SK-N-SH (cell line): Measurements from ENCODE around the gene ABCB9.

Experiments used
- FOSL2 ChIP-seq: IDR thresholded peaks from 2 replicates; pipeline ENCODE4 v1.4.0; 2012; ENCODE audit warnings: low read depth, mild to moderate bottlenecking, moderate library complexity, borderline replicate concordance
- JUND ChIP-seq: IDR thresholded peaks from 2 replicates; pipeline ENCODE4 v1.4.0; 2012
- MXI1 ChIP-seq: IDR thresholded peaks from 2 replicates; pipeline ENCODE4 v1.6.1; 2012; ENCODE audit warnings: mild to moderate bottlenecking, low read depth, low read length, improper control_type of control experiment
- RAD21 ChIP-seq: IDR thresholded peaks from 2 replicates; pipeline ENCODE4 v1.6.1; 2012; ENCODE audit warnings: mild to moderate bottlenecking, low read length
- SMC3 ChIP-seq: IDR thresholded peaks from 2 replicates; pipeline ENCODE4 v1.6.1; 2012; ENCODE audit warnings: low read depth, low read length, improper control_type of control experiment
- USF2 ChIP-seq: fragments of 150-350 bp; IDR thresholded peaks from 2 replicates; pipeline ENCODE4 v1.6.1; 2017; ENCODE audit warnings: antibody characterized with exemption, low read length, low read depth, borderline replicate concordance
- TF ChIP-seq, protein P1 (sequence below): fragments of 200-600 bp; sonication (generic); IDR thresholded peaks from 2 replicates; pipeline ENCODE4 v1.6.1; 2017; ENCODE audit warnings: antibody characterized with exemption, mild to moderate bottlenecking, moderate library complexity
- TF ChIP-seq, protein P2 (sequence below): IDR thresholded peaks from 2 replicates; pipeline ENCODE4 v1.4.0; 2012; ENCODE audit warnings: low read depth

DNA sequence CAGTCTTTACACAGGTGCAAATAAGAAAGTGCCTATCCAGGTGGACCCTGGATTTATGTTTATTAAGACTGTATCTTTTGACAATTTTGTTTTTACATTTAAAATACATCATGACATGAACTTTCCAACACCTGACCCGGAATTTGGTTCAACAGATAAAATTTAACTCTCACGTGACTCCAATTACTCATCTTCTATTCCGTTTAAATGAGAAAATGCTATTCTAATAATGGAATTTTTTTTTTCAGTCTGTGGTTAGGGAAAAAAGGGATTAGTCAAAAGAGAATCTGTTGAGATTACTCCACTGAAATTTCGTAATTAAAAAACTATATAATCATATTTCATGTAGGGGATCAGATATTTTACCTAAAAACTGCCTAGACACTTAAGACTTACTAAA lies 81.4 kb downstream of the ABCB9 start:
- TF ChIP-seq, protein P1, sequence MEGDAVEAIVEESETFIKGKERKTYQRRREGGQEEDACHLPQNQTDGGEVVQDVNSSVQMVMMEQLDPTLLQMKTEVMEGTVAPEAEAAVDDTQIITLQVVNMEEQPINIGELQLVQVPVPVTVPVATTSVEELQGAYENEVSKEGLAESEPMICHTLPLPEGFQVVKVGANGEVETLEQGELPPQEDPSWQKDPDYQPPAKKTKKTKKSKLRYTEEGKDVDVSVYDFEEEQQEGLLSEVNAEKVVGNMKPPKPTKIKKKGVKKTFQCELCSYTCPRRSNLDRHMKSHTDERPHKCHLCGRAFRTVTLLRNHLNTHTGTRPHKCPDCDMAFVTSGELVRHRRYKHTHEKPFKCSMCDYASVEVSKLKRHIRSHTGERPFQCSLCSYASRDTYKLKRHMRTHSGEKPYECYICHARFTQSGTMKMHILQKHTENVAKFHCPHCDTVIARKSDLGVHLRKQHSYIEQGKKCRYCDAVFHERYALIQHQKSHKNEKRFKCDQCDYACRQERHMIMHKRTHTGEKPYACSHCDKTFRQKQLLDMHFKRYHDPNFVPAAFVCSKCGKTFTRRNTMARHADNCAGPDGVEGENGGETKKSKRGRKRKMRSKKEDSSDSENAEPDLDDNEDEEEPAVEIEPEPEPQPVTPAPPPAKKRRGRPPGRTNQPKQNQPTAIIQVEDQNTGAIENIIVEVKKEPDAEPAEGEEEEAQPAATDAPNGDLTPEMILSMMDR, result no peak
- no peak for TF ChIP-seq JUND
- TF ChIP-seq FOSL2, result no peak
- TF ChIP-seq SMC3, result no peak
- TF ChIP-seq, protein P2, sequence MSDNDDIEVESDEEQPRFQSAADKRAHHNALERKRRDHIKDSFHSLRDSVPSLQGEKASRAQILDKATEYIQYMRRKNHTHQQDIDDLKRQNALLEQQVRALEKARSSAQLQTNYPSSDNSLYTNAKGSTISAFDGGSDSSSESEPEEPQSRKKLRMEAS, result no peak
- TF ChIP-seq USF2, result no peak
- no peak for TF ChIP-seq RAD21
- TF ChIP-seq MXI1, result no peak
